ENCODE results near the gene FOXB2. TPM values are rescaled to one million over a fixed set of nuclear protein-coding genes. Genes with fewer than 3 reads are reported as not detected.

FOXB2 gene
- total and polyA plus RNA-seq, 2 donors (not counting 3 experiments of a cell fraction or from before 2014, with no cell fraction given): not detected

- intact Hi-C loops (cut with micrococcal nuclease): no loop called here
- Histone ChIP-seq H3K9me3 (replicated peaks; ENCODE audit: control insufficient read depth, insufficient read depth, low read length) (no peaks in the 10 kb centered on the region), H2AFZ (ENCODE audit: low read depth, low read length) (no peak overlapping the region), H3K9me1 (replicated peaks; ENCODE audit: control insufficient read depth, extremely low read depth, insufficient read depth, low read length) (no peaks in the 10 kb centered on the region), H3K27ac (ENCODE audit: insufficient read depth, low read depth, low read length) (no peak overlapping the region), H4K20me1 (replicated peaks; ENCODE audit: control insufficient read depth, extremely low read depth, insufficient read depth, low read length) (no peaks in the 10 kb centered on the region), H3K79me2 (ENCODE audit: control insufficient read depth, insufficient read depth, low read length) (no peaks in the 10 kb centered on the region), H3K9ac (replicated peaks; ENCODE audit: extremely low read depth, insufficient read depth, low read length) (no peak overlapping the region), H3K27me3 (ENCODE audit: control insufficient read depth in 2 of 2, insufficient read depth in 2 of 2, low read length in 2 of 2) (peaks cover 69 to 80% of the 10 kb centered on the region in 2 experiments), H3K4me3 (replicated peaks in 1 of 3; ENCODE audit: insufficient read depth in 1 of 3, low read depth in 1 of 3, low read length in 3 of 3) (no peak overlapping the region), H3K36me3 (ENCODE audit: control insufficient read depth in 2 of 2, extremely low read depth in 1 of 2, insufficient read depth in 2 of 2, low read length in 2 of 2) (no peaks in the 10 kb centered on the region), H3K4me1 (ENCODE audit: control insufficient read depth, extremely low read depth, insufficient read depth, low read length) (no peaks in the 10 kb centered on the region), H3K4me2 (ENCODE audit: insufficient read depth, low read length) (no peak overlapping the region)
- TF ChIP-seq FOS (IDR thresholded peaks at IDR 0.05; ENCODE audit: borderline replicate concordance, insufficient read depth, low read length): no peak
- TF ChIP-seq JUN (IDR thresholded peaks at IDR 0.05; ENCODE audit: borderline replicate concordance, insufficient read depth, insufficient read length, low read depth): no peak
- no peak for TF ChIP-seq POLR2A (IDR thresholded peaks at IDR 0.05; ENCODE audit: low read depth, low read length)
- no peak for TF ChIP-seq CTCF (IDR thresholded peaks at IDR 0.05; ENCODE audit: extremely low read depth in 1 of 2, insufficient read depth in 1 of 2, low read depth in 1 of 2, low read length in 2 of 2)
- TF ChIP-seq GATA2 (IDR thresholded peaks at IDR 0.05; ENCODE audit: insufficient read depth, insufficient read length, low read depth, low read length): no peak
- peak; percentile 98 for TF ChIP-seq EZH2 (IDR thresholded peaks at IDR 0.05; ENCODE audit: borderline replicate concordance, low read depth, low read length, severe bottlenecking)
- CTCF ChIA-PET: no interaction called here
- POLR2A ChIA-PET: no interaction called here
- DNase-seq (ENCODE audit: low read depth, low spot score) (no peak), FAIRE-seq (no peak)
- BruUV-seq (replicated peaks): no TSS peak
- dilution Hi-C loops (cut with MboI; ENCODE audit: extremely low pct_ligation_motif_present, low sequenced_read_pairs): no loop called here
Observed at GRCh38 chr9:77022783-77023440, 3.5 kb downstream of the FOXB2 start.
